K562 (cell line): Measurements from ENCODE around the gene MGAT1. TPM values are rescaled to one million over a fixed set of nuclear protein-coding genes. Genes with fewer than 3 reads are reported as not detected.
A peak's percentile ranks its signal among the peaks of the same experiment; 100 is the strongest.

Source experiments
- BRD9 ChIP-seq: fragments of 450-650 bp; IDR thresholded peaks from 2 replicates; pipeline ENCODE4 v1.6.1; 2018; ENCODE audit warnings: low read depth; ENCODE audit not compliant: partially characterized antibody
- KDM4B ChIP-seq, 2 experiments: fragments of 450-650 bp in 1 of 2; sonication (generic) in 1 of 2; IDR thresholded peaks; 2 replicates each; pipeline ENCODE4 v1.6.1; 2016 to 2017; ENCODE audit warnings: borderline replicate concordance in 2 of 2, antibody characterized with exemption in 1 of 2, low read depth in 1 of 2, mild to moderate bottlenecking in 1 of 2
- MAFG ChIP-seq: fragments of 450-650 bp; conservative IDR thresholded peaks from 2 replicates; pipeline ENCODE4 v1.6.1; 2016; ENCODE audit warnings: missing genetic modification characterization, missing compliant biosample characterization
- NCOA1 ChIP-seq: fragments of 450-650 bp; IDR thresholded peaks from 2 replicates; pipeline ENCODE4 v1.6.1; 2016; ENCODE audit warnings: low read depth
- NONO ChIP-seq, 2 experiments: fragments of 200-400 bp in 1 of 2; fragments of 450-650 bp in 1 of 2; formaldehyde crosslinking in 1 of 2; IDR thresholded peaks; 2 replicates each; pipeline ENCODE4 v1.6.1; 2017; ENCODE audit warnings: low read depth in 2 of 2, mild to moderate bottlenecking in 2 of 2, moderate library complexity in 2 of 2, low read length in 1 of 2
- NR4A1 ChIP-seq, 2 experiments: fragments of 250-450 bp in 1 of 2; fragments of 450-650 bp in 1 of 2; sonication (Bioruptor Pico) in 1 of 2; IDR thresholded peaks; 2 replicates each; pipeline versions ENCODE4 v1.4.0 to v1.6.1; 2016 to 2020; ENCODE audit warnings: mild to moderate bottlenecking in 2 of 2, missing compliant biosample characterization in 1 of 2, missing genetic modification characterization in 1 of 2, moderate library complexity in 1 of 2
- PTRF ChIP-seq: fragments of 450-650 bp; IDR thresholded peaks from 2 replicates; pipeline ENCODE4 v1.6.1; 2016; ENCODE audit warnings: mild to moderate bottlenecking, missing genetic modification characterization, missing compliant biosample characterization
- RFX1 ChIP-seq: fragments of 450-650 bp; IDR thresholded peaks from 2 replicates; pipeline ENCODE4 v1.6.1; 2016; ENCODE audit warnings: mild to moderate bottlenecking, moderate library complexity
- SREBF2 ChIP-seq: sonication (generic); formaldehyde crosslinking; IDR thresholded peaks from 2 replicates; pipeline ENCODE4 v1.4.0; 2020; ENCODE audit warnings: mild to moderate bottlenecking, missing genetic modification reagents
- ZBTB17 ChIP-seq: fragments of 450-650 bp; formaldehyde crosslinking; IDR thresholded peaks from 2 replicates; pipeline ENCODE4 v1.4.0; 2020; ENCODE audit warnings: mild to moderate bottlenecking
- ZNF644 ChIP-seq: fragments of 200-800 bp; sonication (Bioruptor generic); IDR thresholded peaks from 2 replicates; pipeline ENCODE4 v1.6.1; 2016; ENCODE audit warnings: low read depth, missing genetic modification characterization, missing compliant biosample characterization
- polyA plus RNA-seq, 8 experiments: library from polyadenylated mRNA; depleted of rRNA in 4 of 8; stranded (reverse) in 5 of 8; unstranded in 3 of 8; fragments of >200 nt; fragmentation: Nextera tagmentation in 2 of 8; fragmentation: Illumina TruSeq in 1 of 8; extraction: Ambion mirVana in 2 of 8; extraction: Trizol in 1 of 8; gene quantifications; 2 replicates each; pipeline versions ENCODE4 v1.2.1 to v1.2.3, GENCODE V29; 2011 to 2014; ENCODE audit warnings: inconsistent platforms in 1 of 8, missing spikeins in 1 of 8
- total RNA-seq, 7 experiments: library from RNA; depleted of rRNA in 6 of 7; stranded (reverse); fragments of >200 nt in 6 of 7; fragmentation: Illumina TruSeq in 2 of 7; extraction: Trizol in 2 of 7; gene quantifications; 2 replicates each; pipeline versions ENCODE4 v1.2.1 to v1.2.3, GENCODE V29; 2011 to 2021; ENCODE audit warnings: low replicate concordance in 1 of 7
- TF ChIP-seq, protein P1 (sequence below): fragments of 450-650 bp; conservative IDR thresholded peaks from 2 replicates; pipeline ENCODE4 v1.6.1; 2016; ENCODE audit warnings: missing genetic modification characterization, low read depth, mild to moderate bottlenecking, control low read depth, missing compliant biosample characterization
- TF ChIP-seq, protein P2 (sequence below): sonication (generic); formaldehyde crosslinking; IDR thresholded peaks from 2 replicates; pipeline ENCODE4 v1.8.0; 2023; ENCODE audit warnings: mild to moderate bottlenecking, missing genetic modification reagents
- TF ChIP-seq, protein P3 (sequence below), 2 experiments: fragments of 450-650 bp in 1 of 2; sonication (generic) in 1 of 2; formaldehyde crosslinking; conservative IDR thresholded peaks; 2 replicates each; pipeline versions ENCODE4 v1.4.0 to v1.8.1; 2020 to 2022; ENCODE audit warnings: mild to moderate bottlenecking in 1 of 2, missing genetic modification reagents in 1 of 2
- TF ChIP-seq, protein P4 (sequence below): sonication (generic); formaldehyde crosslinking; IDR thresholded peaks from 2 replicates; pipeline ENCODE4 v1.9.0; 2022; ENCODE audit warnings: mild to moderate bottlenecking, missing genetic modification reagents
- TF ChIP-seq, protein P5 (sequence below): fragments of 250-450 bp; sonication (Bioruptor Pico); IDR thresholded peaks from 2 replicates; pipeline ENCODE4 v1.5.0; 2020; ENCODE audit warnings: mild to moderate bottlenecking, borderline replicate concordance

The MGAT1 gene
- total and polyA plus RNA-seq, 9 of the 15 experiments (the other 6 are each of a cell fraction or from before 2014, with no cell fraction given), result 3.9 to 82.7 (median 44.5) TPM

DNA sequence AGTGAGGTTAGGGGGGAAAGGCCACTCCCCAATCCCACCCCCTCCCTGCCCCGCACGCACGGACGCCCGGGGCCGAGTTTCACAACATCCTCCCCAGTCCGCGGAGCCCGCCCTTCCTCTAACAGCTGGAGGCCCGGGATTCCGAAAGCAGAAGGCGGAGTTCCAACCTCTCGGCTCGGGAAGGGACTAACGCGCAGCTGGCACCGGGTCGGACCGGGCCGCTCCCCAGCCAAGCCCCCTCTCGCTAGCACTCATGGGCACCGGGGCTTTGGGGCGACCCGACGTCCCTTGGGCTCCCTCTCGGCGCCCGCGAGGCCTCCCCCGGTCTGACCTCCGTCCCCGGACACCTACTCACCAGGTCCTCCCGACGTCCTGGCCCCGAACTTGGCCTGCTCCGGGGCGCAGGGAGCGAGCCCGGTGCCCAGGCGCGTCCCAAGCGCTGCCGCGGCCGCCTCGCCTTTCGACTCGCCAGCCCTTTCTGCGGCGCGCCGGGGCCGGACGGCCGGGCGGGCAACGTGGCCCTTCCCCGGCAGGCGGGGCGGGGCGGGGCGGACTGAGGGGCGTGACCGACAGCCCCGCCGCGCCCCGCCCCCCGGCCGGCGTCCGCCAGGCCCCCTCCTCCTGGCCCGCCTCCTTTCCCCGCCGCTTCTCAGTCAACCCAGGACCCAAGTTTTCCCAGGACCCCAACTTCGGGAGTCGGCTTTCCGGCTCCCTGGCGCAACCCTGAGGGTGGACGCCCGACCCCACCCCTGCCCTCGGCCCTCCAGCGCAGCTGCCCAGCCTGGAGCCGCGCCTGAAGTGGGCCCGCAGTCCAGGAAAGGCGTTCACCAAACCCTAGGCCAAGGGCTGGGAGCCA lies at the start of gene MGAT1 (continued):
- TF ChIP-seq, protein P1, sequence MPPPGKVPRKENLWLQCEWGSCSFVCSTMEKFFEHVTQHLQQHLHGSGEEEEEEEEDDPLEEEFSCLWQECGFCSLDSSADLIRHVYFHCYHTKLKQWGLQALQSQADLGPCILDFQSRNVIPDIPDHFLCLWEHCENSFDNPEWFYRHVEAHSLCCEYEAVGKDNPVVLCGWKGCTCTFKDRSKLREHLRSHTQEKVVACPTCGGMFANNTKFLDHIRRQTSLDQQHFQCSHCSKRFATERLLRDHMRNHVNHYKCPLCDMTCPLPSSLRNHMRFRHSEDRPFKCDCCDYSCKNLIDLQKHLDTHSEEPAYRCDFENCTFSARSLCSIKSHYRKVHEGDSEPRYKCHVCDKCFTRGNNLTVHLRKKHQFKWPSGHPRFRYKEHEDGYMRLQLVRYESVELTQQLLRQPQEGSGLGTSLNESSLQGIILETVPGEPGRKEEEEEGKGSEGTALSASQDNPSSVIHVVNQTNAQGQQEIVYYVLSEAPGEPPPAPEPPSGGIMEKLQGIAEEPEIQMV (tag), result no peak
- TF ChIP-seq, protein P2, sequence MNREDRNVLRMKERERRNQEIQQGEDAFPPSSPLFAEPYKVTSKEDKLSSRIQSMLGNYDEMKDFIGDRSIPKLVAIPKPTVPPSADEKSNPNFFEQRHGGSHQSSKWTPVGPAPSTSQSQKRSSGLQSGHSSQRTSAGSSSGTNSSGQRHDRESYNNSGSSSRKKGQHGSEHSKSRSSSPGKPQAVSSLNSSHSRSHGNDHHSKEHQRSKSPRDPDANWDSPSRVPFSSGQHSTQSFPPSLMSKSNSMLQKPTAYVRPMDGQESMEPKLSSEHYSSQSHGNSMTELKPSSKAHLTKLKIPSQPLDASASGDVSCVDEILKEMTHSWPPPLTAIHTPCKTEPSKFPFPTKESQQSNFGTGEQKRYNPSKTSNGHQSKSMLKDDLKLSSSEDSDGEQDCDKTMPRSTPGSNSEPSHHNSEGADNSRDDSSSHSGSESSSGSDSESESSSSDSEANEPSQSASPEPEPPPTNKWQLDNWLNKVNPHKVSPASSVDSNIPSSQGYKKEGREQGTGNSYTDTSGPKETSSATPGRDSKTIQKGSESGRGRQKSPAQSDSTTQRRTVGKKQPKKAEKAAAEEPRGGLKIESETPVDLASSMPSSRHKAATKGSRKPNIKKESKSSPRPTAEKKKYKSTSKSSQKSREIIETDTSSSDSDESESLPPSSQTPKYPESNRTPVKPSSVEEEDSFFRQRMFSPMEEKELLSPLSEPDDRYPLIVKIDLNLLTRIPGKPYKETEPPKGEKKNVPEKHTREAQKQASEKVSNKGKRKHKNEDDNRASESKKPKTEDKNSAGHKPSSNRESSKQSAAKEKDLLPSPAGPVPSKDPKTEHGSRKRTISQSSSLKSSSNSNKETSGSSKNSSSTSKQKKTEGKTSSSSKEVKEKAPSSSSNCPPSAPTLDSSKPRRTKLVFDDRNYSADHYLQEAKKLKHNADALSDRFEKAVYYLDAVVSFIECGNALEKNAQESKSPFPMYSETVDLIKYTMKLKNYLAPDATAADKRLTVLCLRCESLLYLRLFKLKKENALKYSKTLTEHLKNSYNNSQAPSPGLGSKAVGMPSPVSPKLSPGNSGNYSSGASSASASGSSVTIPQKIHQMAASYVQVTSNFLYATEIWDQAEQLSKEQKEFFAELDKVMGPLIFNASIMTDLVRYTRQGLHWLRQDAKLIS (CRISPR knock-in tag), result no peak
- no peak for TF ChIP-seq NCOA1
- TF ChIP-seq NONO (IDR thresholded peaks at IDR 0.05; ENCODE audit: low read depth in 2 of 2, low read length in 1 of 2), result peak; percentile 75 to 86; a peak in 3 of 4 replicates
- no peak for TF ChIP-seq MAFG (tag)
- TF ChIP-seq NR4A1 (CRISPR knock-in tag; IDR thresholded peaks at IDR 0.05), result 0 out of 2 replicates have a peak, but pooled peaks have one; percentile 31
- TF ChIP-seq NR4A1 (tag; IDR thresholded peaks at IDR 0.05), result no peak
- TF ChIP-seq, protein P3, sequence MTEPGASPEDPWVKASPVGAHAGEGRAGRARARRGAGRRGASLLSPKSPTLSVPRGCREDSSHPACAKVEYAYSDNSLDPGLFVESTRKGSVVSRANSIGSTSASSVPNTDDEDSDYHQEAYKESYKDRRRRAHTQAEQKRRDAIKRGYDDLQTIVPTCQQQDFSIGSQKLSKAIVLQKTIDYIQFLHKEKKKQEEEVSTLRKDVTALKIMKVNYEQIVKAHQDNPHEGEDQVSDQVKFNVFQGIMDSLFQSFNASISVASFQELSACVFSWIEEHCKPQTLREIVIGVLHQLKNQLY (CRISPR knock-in tag; conservative IDR thresholded peaks at IDR 0.05), result 0 out of 4 replicates have a peak, but pooled peaks of 1 of the 2 experiments have one; percentile 54
- no peak for TF ChIP-seq RFX1
- TF ChIP-seq PTRF (tag), result no peak
- no peak for TF ChIP-seq ZNF644
- no peak for TF ChIP-seq BRD9
- TF ChIP-seq KDM4B (IDR thresholded peaks at IDR 0.05; ENCODE audit: borderline replicate concordance in 2 of 2, low read depth in 1 of 2), result no peak
- TF ChIP-seq, protein P4, sequence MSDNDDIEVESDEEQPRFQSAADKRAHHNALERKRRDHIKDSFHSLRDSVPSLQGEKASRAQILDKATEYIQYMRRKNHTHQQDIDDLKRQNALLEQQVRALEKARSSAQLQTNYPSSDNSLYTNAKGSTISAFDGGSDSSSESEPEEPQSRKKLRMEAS (CRISPR knock-in tag), result peak; percentile 47; the same call in 1 of the 2 replicates
- no peak for TF ChIP-seq SREBF2 (CRISPR knock-in tag)
- TF ChIP-seq, protein P5, sequence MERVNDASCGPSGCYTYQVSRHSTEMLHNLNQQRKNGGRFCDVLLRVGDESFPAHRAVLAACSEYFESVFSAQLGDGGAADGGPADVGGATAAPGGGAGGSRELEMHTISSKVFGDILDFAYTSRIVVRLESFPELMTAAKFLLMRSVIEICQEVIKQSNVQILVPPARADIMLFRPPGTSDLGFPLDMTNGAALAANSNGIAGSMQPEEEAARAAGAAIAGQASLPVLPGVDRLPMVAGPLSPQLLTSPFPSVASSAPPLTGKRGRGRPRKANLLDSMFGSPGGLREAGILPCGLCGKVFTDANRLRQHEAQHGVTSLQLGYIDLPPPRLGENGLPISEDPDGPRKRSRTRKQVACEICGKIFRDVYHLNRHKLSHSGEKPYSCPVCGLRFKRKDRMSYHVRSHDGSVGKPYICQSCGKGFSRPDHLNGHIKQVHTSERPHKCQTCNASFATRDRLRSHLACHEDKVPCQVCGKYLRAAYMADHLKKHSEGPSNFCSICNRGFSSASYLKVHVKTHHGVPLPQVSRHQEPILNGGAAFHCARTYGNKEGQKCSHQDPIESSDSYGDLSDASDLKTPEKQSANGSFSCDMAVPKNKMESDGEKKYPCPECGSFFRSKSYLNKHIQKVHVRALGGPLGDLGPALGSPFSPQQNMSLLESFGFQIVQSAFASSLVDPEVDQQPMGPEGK, result no peak
- 0 out of 2 replicates have a peak, but pooled peaks have one; percentile 76 for TF ChIP-seq ZBTB17
